Measurements from ENCODE around the gene PCGF3.
A peak's percentile ranks its signal among the peaks of the same experiment; 100 is the strongest.
"Not testable (repeated sequence)": the region's sequence is repeated elsewhere in the genome, so short reads cannot be mapped to it uniquely, and the experiment has no call there.

Gene PCGF3

GRCh38 chr4:702618-703048, 3.0 kb upstream of the PCGF3 start:
- H3K4me1 Mint-ChIP-seq: peaks cover 49% of the 10 kb centered on the region
- H3K27ac Mint-ChIP-seq: no peak overlapping the region
- no peaks in the 10 kb centered on the region for H3K27me3 Mint-ChIP-seq
- H3K36me3 Mint-ChIP-seq: no peaks in the 10 kb centered on the region
- H3K9me3 Mint-ChIP-seq: peaks cover 3% of the 10 kb centered on the region
- ATAC-seq: no peak
- H3K4me3 Mint-ChIP-seq: no peak overlapping the region

- Mint-ChIP-seq H3K27ac (no peak overlapping the region), H3K4me3 (no peak overlapping the region), H3K27me3 (no peaks in the 10 kb centered on the region)
Measured at GRCh38 chr4:703336-704197, 2.1 kb upstream of the PCGF3 start.

DNA sequence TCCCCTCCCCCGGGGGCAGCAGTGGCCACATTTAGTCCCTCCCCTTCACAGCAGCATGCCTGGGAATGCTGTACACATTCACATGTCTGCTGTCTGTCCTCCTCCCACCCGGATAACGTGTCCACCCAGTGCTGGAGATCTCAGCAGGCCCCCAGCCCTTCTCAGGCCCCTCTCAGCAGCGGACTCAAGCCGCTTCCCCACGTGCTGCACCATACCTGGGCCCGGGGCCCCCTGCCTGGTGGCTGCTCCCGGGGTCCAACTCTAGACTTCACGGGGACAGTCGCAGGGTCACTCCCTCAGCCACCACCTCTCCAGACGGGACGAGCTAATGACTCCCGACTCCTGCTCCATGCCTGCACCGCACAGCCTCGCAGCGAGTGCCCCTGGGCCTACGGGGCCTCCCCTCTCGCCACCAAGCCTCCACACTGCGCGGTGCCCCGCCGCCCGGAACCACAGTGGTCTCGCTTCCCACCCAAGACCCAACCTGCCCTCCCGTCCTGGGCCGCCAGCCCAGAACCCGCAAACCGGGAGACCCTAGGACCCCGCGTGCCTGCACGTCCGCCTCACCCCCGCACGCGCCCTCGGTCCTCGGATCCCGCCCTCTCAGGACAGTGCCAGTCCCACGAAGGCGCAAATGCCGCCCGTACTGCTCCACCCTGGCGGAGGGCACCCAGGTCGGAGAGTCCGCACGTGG, 1.3 kb upstream of the PCGF3 start:
- Mint-ChIP-seq H3K27ac (peak overlapping the region; percentile 87), H3K27me3 (no peaks in the 10 kb centered on the region), H3K4me3 (peak overlapping the region; percentile 91), H3K36me3 (no peaks in the 10 kb centered on the region), H3K4me1 (peaks cover 51% of the 10 kb centered on the region), H3K9me3 (peaks cover 3% of the 10 kb centered on the region)
- peak; percentile 1 for ATAC-seq

More at GRCh38 chr4:703336-704197, 2.1 kb upstream of the PCGF3 start:
- no peak for ATAC-seq
- Mint-ChIP-seq H3K4me1 (peaks cover 51% of the 10 kb centered on the region), H3K36me3 (no peaks in the 10 kb centered on the region), H3K9me3 (peaks cover 3% of the 10 kb centered on the region)

- Mint-ChIP-seq H3K27me3 (no peaks in the 10 kb centered on the region), H3K36me3 (peaks cover 5% of the 10 kb centered on the region), H3K27ac (peak overlapping the region; percentile 87), H3K9me3 (peaks cover 3% of the 10 kb centered on the region), H3K4me3 (peak overlapping the region; percentile 91), H3K4me1 (peaks cover 51% of the 10 kb centered on the region)
- ATAC-seq: no peak
Measured at GRCh38 chr4:704971-705277, 708 bp upstream of the PCGF3 start.

GRCh38 chr4:706083-706633, 526 bp downstream of the PCGF3 start:
- Mint-ChIP-seq H3K27ac (peak overlapping the region; percentile 87), H3K4me1 (peaks cover 49% of the 10 kb centered on the region), H3K36me3 (peaks cover 17% of the 10 kb centered on the region), H3K4me3 (peak overlapping the region; percentile 91)
- not testable (repeated sequence) for H3K27me3 Mint-ChIP-seq, ATAC-seq, H3K9me3 Mint-ChIP-seq

GRCh38 chr4:706834-707598, 1.4 kb downstream of the PCGF3 start:
- Mint-ChIP-seq H3K4me3 (peak overlapping the region; percentile 21), H3K27me3 (no peaks in the 10 kb centered on the region), H3K9me3 (no peaks in the 10 kb centered on the region), H3K27ac (no peak overlapping the region), H3K4me1 (peaks cover 49% of the 10 kb centered on the region), H3K36me3 (peaks cover 17% of the 10 kb centered on the region)
- ATAC-seq: no peak

DNA sequence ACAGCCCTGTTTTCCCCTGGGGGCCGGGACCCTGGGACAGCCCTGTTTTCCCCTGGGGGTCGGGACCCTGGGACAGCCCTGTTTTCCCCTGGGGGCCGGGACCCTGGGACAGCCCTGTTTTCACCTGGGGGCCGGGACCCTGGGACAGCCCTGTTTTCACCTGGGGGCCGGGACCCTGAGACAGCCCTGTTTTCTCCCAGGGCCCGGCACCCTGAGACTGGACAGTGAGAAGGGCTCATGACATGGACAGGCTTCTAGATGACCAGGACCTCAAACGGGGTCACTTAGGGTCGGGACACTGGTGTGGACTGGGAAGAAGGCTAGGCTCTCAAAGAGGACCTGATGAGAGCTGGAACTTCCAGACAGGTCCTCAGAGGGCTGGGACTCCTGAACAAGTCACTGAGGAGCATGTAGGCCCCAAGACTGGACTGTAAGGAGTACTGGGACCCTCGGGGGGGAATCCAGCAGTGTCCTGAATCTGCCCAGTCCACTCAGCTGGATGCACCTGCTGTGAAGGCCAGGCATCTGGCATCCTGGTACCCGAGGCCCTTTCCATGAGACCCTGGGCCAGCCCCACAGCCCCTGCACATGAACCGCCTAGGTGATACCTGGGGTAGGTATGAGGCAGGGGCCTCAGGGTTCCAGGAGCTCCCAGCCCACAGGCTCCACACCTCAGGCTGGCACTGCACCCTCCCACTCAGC, 2.4 kb downstream of the PCGF3 start:
- H3K9me3 Mint-ChIP-seq: no peaks in the 10 kb centered on the region
- no peak for ATAC-seq
- no peak overlapping the region for H3K4me3 Mint-ChIP-seq
- H3K27me3 Mint-ChIP-seq: no peaks in the 10 kb centered on the region
- peaks cover 17% of the 10 kb centered on the region for H3K36me3 Mint-ChIP-seq
- H3K4me1 Mint-ChIP-seq: peaks cover 54% of the 10 kb centered on the region
- no peak overlapping the region for H3K27ac Mint-ChIP-seq

DNA sequence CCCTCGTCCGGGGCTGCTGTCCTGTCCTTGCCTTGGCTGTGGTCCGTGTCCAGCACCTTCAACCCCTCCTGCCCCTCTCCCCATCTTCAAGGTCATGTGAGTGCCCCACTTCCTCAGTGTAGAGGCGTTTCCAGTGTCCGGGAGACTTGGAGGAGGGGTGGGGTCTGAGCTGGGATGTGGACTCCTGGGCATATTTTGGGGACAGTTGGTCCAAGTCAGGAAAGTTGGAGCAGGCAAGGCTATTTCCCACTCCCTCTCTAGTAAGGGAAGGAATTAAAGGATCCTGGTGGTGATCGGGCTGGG, 3.0 kb downstream of the PCGF3 start:
- Mint-ChIP-seq H3K4me1 (peaks cover 56% of the 10 kb centered on the region), H3K27ac (no peak overlapping the region), H3K36me3 (peaks cover 17% of the 10 kb centered on the region), H3K4me3 (no peak overlapping the region), H3K9me3 (no peaks in the 10 kb centered on the region), H3K27me3 (no peaks in the 10 kb centered on the region)
- ATAC-seq: no peak

- no peaks in the 10 kb centered on the region for H3K27me3 Mint-ChIP-seq
- no peaks in the 10 kb centered on the region for H3K9me3 Mint-ChIP-seq
- H3K36me3 Mint-ChIP-seq: peaks cover 18% of the 10 kb centered on the region
- H3K27ac Mint-ChIP-seq: no peak overlapping the region
- H3K4me1 Mint-ChIP-seq: peaks cover 56% of the 10 kb centered on the region
- H3K4me3 Mint-ChIP-seq: no peak overlapping the region
- ATAC-seq: no peak
Measured at GRCh38 chr4:709348-709747, 3.7 kb downstream of the PCGF3 start.

DNA sequence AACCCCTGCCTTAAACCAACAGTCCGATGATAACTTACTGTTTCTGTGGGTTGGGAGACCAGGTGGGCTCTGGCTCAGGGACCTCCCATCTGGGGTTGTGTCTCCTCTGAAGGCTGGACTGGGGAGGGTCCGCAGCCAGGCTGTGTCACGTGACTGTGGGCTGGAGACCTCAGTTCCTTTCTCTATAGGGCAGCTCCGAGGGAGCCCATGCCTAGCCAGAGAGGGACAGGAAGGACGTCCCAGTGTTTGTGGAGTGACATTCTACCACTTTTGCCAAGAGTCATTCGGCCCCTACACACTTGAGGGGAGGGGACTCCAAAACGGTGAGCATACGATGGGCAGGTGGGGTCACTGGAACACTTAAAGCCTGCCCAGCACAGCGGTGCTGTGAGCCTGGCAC, 4.5 kb downstream of the PCGF3 start:
- no peak for ATAC-seq
- Mint-ChIP-seq H3K4me1 (peaks cover 55% of the 10 kb centered on the region), H3K27ac (no peak overlapping the region), H3K27me3 (no peaks in the 10 kb centered on the region), H3K9me3 (no peaks in the 10 kb centered on the region), H3K36me3 (peaks cover 21% of the 10 kb centered on the region), H3K4me3 (no peak overlapping the region)

DNA sequence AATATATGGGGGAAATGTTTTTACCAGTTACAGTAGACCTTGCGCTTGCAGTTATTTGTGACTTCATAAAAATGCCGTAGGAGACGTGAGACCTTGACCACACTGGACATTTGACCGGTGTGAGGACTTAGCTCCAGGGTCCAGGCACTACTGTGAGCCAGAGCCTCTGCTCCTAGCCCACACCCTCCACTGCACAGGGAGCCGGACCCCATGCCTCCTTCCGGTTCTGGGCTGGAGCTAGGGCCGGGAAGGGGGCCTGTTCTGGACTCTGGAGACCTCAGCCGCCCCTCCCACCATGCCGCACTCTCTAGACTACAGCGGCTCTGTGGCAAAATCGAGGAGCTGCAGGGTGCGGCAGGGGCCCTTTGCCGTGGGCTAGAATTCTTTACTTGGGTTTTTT, 5.3 kb downstream of the PCGF3 start:
- peaks cover 54% of the 10 kb centered on the region for H3K4me1 Mint-ChIP-seq
- H3K9me3 Mint-ChIP-seq: no peaks in the 10 kb centered on the region
- H3K4me3 Mint-ChIP-seq: no peak overlapping the region
- ATAC-seq: no peak
- peaks cover 21% of the 10 kb centered on the region for H3K36me3 Mint-ChIP-seq
- no peak overlapping the region for H3K27ac Mint-ChIP-seq
- no peaks in the 10 kb centered on the region for H3K27me3 Mint-ChIP-seq

GRCh38 chr4:712093-712492, 6.5 kb downstream of the PCGF3 start:
- Mint-ChIP-seq H3K4me1 (peaks cover 50% of the 10 kb centered on the region), H3K27me3 (no peaks in the 10 kb centered on the region), H3K9me3 (no peaks in the 10 kb centered on the region), H3K4me3 (no peak overlapping the region), H3K36me3 (peaks cover 21% of the 10 kb centered on the region), H3K27ac (no peak overlapping the region)
- no peak for ATAC-seq

- Mint-ChIP-seq H3K4me1 (peaks cover 56% of the 10 kb centered on the region), H3K9me3 (no peaks in the 10 kb centered on the region)
Measured at GRCh38 chr4:712916-713632, 7.4 kb downstream of the PCGF3 start.

GRCh38 chr4:714087-714486, 8.5 kb downstream of the PCGF3 start:
- H3K36me3 Mint-ChIP-seq: peaks cover 22% of the 10 kb centered on the region
- peaks cover 53% of the 10 kb centered on the region for H3K4me1 Mint-ChIP-seq
- H3K27me3 Mint-ChIP-seq: no peaks in the 10 kb centered on the region
- ATAC-seq: no peak
- no peaks in the 10 kb centered on the region for H3K9me3 Mint-ChIP-seq
- no peak overlapping the region for H3K27ac Mint-ChIP-seq
- H3K4me3 Mint-ChIP-seq: no peak overlapping the region

More at GRCh38 chr4:712916-713632, 7.4 kb downstream of the PCGF3 start:
- H3K4me3 Mint-ChIP-seq: no peak overlapping the region
- no peaks in the 10 kb centered on the region for H3K27me3 Mint-ChIP-seq
- H3K27ac Mint-ChIP-seq: no peak overlapping the region
- no peak for ATAC-seq
- H3K36me3 Mint-ChIP-seq: peaks cover 21% of the 10 kb centered on the region

Data from stimulated activated memory B cell treated with anti-CD40 and anti-IgM and Interleukin-4, amounts not matched to agents 10 μg/mL and 1 μg/mL and 100 μg/mL, for 72 hours (primary cell).